ENCODE data around the gene HMGA1.

HMGA1 gene

DNA sequence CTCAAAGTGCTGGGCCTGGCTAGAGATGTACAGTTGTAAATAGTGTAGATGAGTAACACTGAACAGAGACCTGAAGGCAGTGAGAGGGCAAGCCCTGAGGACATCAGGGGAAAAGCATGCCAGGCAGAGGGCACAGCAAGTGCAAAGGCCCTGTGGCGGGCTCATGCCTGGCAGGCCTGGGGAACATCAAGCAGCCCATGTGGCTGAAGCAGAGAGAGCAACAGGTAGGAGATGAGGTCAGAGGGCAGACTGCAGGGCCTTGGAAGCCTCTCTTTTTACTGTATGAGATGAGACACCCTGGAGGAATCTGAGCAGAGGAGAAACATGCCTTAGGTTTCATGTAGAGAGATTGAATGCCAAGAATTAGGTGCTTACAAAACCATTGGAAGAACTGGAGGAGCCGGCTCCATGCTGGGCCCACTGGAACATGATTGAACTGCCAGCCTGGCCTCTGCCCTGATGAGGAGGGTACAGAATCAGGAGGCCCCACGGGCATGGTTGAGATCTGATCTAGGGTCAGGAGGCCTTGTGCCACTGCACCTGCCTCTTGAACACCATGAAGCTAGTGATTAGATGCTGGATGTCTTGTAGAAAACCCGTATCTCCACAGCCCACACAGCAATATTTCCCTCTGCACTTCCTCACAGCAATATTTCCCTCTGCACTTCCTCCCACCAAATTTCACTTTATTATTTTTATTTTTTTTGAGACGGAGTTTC lies 5.9 kb upstream of the HMGA1 start:
- no peak for DNase-seq (ENCODE audit: low read depth, low spot score)
- H3K4me3 ChIP-seq (ENCODE audit: low read depth, low read length), result no peak overlapping the region
- no peak for TF ChIP-seq CTCF (IDR thresholded peaks at IDR 0.05; ENCODE audit: low read depth, low read length)
- in situ Hi-C loops (cut with HindIII; ENCODE audit: low sequenced_read_pairs), result no loop called here

DNA sequence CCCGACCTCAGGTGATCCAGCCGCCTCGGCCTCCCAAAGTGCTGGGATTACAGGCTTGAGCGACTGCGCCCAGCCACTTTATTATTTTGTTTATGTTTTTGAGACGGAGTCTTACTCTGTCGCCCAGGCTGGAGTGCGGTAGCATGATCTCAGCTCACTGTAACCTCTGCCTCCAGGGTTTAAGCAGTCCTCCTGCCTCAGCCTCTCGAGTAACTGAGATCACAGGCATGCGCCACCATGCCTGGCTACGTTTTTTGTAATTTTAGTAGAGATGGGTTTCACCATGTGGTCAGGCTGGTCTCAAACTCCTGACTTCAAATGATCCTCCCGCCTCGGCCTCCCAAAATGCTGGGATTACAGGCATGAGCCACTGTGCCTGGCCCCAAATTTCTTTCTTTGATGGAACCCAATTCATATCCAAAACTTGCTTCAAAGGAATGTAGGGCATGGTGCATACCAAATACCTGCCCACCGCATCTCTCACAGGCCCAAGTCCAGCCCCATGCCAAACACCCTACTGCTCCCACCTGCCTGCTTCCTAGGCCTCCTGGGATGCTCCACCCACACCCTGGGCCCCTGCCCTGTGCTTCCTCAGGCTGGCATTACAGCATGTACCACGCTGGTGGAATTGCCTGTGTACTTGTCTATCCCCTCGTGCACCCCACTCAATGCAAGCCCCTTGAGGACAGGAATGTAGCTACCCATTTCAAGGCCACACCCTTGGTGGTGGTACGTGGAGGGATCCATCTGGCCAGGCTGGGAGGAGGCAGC lies 4.9 kb upstream of the HMGA1 start:
- in situ Hi-C loops (cut with HindIII; ENCODE audit: low sequenced_read_pairs), result no loop called here
- no peak for DNase-seq (ENCODE audit: low read depth, low spot score)
- TF ChIP-seq CTCF (IDR thresholded peaks at IDR 0.05; ENCODE audit: low read depth, low read length), result no peak
- H3K4me3 ChIP-seq (ENCODE audit: low read depth, low read length), result no peak overlapping the region

DNA sequence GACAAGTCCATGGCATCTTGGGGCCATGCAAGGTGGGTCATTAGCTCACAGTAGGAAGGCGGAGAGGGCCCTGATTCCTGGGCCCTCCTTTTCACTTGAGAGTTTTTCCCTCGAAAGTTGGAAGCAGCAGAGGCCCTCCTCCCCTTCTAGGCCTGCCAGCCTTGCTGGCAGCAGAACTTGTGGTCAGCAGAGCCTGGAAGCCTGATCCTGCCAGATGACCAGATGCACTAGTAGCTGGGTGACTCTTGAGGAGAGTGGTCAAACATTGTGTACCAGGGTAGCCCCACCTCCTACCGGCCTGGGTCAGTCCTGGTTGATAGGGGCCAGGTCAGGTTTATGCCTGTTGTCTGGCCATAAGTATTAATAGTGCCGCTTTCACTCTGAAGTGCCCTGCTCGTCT lies 3.8 kb upstream of the HMGA1 start:
- TF ChIP-seq CTCF (IDR thresholded peaks at IDR 0.05; ENCODE audit: low read depth, low read length), result no peak
- no peak overlapping the region for H3K4me3 ChIP-seq (ENCODE audit: low read depth, low read length)
- in situ Hi-C loops (cut with HindIII; ENCODE audit: low sequenced_read_pairs), result no loop called here
- peak; percentile 39 for DNase-seq (ENCODE audit: low read depth, low spot score)

GRCh38 chr6:34233867-34234266 lies 2.8 kb upstream of the HMGA1 start:
- in situ Hi-C loops (cut with HindIII; ENCODE audit: low sequenced_read_pairs), result no loop called here
- TF ChIP-seq CTCF (IDR thresholded peaks at IDR 0.05; ENCODE audit: low read depth, low read length), result no peak
- no peak for DNase-seq (ENCODE audit: low read depth, low spot score)
- no peak overlapping the region for H3K4me3 ChIP-seq (ENCODE audit: low read depth, low read length)

DNA sequence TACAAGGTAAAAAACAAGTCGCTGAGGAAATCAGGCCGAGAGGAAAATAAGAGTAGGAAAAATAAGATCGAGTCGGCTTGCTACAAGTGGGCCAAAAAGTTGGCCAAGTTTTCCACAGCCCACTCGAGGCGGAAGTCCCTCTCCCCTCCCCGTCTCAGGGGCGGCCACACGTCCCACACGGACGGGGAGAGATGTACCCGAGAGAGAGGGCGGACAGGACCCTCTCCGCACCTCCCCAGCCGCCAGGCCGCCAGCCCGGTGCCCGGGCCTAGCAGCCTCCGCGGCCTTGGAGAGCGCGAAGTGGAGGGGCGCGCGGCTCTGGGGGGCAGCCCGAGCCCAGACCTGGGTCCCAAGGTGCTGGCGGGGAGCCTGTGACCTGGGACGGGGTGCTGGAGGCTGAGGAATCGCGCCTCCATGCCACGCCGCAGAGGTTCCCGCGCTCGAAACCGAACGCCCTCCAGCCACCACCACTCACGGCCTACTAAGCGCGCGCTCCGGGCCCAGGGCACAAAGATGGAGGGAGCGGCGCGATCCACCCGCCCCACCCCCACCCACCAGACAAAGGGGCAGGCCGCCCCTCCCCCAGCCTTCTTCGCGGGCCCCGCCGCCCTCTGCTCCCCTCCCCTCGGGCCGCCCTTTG lies 1.9 kb upstream of the HMGA1 start:
- H3K4me3 ChIP-seq (ENCODE audit: low read depth, low read length), result no peak overlapping the region
- in situ Hi-C loops (cut with HindIII; ENCODE audit: low sequenced_read_pairs), result no loop called here
- DNase-seq (ENCODE audit: low read depth, low spot score), result no peak
- TF ChIP-seq CTCF (IDR thresholded peaks at IDR 0.05; ENCODE audit: low read depth, low read length), result no peak

- TF ChIP-seq CTCF (IDR thresholded peaks at IDR 0.05; ENCODE audit: low read depth, low read length), result peak; percentile 1
- H3K4me3 ChIP-seq (ENCODE audit: low read depth, low read length), result peak overlapping the region; percentile 62
- in situ Hi-C loops (cut with HindIII; ENCODE audit: low sequenced_read_pairs), result no loop called here
- peak; percentile 79 for DNase-seq (ENCODE audit: low read depth, low spot score)
These were observed 1.2 kb upstream of the HMGA1 start for GRCh38 chr6:34235307-34236130.

Data from astrocyte of the spinal cord (primary cell).